ENCODE measurements around the gene GNAZ. TPM values are rescaled to one million over a fixed set of nuclear protein-coding genes. Genes with fewer than 3 reads are reported as not detected.

The GNAZ gene
- total RNA-seq, 1 donor, result 10.0 TPM

- Histone ChIP-seq H3K4me3 (ENCODE audit: low read length) (no peak overlapping the region), H3K9me3 (ENCODE audit: low read depth, low read length) (no peaks in the 10 kb centered on the region), H3K27me3 (ENCODE audit: insufficient read depth, low read length) (no peaks in the 10 kb centered on the region), H3K4me1 (ENCODE audit: insufficient read depth, low read length) (peaks cover 50% of the 10 kb centered on the region)
Measured at GRCh38 chr22:23154461-23154860, 84.1 kb downstream of the GNAZ start.

- Histone ChIP-seq H3K9me3 (ENCODE audit: low read depth, low read length) (no peaks in the 10 kb centered on the region), H3K27me3 (ENCODE audit: insufficient read depth, low read length) (no peaks in the 10 kb centered on the region), H3K4me1 (ENCODE audit: insufficient read depth, low read length) (peaks cover 46% of the 10 kb centered on the region), H3K4me3 (ENCODE audit: low read length) (no peak overlapping the region)
Measured at GRCh38 chr22:23155143-23155542, 84.8 kb downstream of the GNAZ start.

GRCh38 chr22:23155831-23156230, 85.5 kb downstream of the GNAZ start:
- Histone ChIP-seq H3K4me3 (ENCODE audit: low read length) (no peak overlapping the region), H3K4me1 (ENCODE audit: insufficient read depth, low read length) (peaks cover 42% of the 10 kb centered on the region), H3K27me3 (ENCODE audit: insufficient read depth, low read length) (no peaks in the 10 kb centered on the region), H3K9me3 (ENCODE audit: low read depth, low read length) (no peaks in the 10 kb centered on the region)

- Histone ChIP-seq H3K4me1 (ENCODE audit: insufficient read depth, low read length) (peaks cover 39% of the 10 kb centered on the region), H3K4me3 (ENCODE audit: low read length) (no peak overlapping the region), H3K9me3 (ENCODE audit: low read depth, low read length) (no peaks in the 10 kb centered on the region), H3K27me3 (ENCODE audit: insufficient read depth, low read length) (no peaks in the 10 kb centered on the region)
Measured at GRCh38 chr22:23156286-23156685, 86.0 kb downstream of the GNAZ start.

GRCh38 chr22:23157560-23158515, 87.5 kb downstream of the GNAZ start:
- Histone ChIP-seq H3K27me3 (ENCODE audit: insufficient read depth, low read length) (no peaks in the 10 kb centered on the region), H3K4me3 (ENCODE audit: low read length) (no peak overlapping the region), H3K4me1 (ENCODE audit: insufficient read depth, low read length) (peaks cover 29% of the 10 kb centered on the region), H3K9me3 (ENCODE audit: low read depth, low read length) (no peaks in the 10 kb centered on the region)

GRCh38 chr22:23158516-23159290, 88.4 kb downstream of the GNAZ start:
- no peaks in the 10 kb centered on the region for H3K9me3 ChIP-seq (ENCODE audit: low read depth, low read length)
- H3K4me1 ChIP-seq (ENCODE audit: insufficient read depth, low read length), result peaks cover 20% of the 10 kb centered on the region
- H3K27me3 ChIP-seq (ENCODE audit: insufficient read depth, low read length), result no peaks in the 10 kb centered on the region
- H3K4me3 ChIP-seq (ENCODE audit: low read length), result no peak overlapping the region

GRCh38 chr22:23159291-23159630, 88.9 kb downstream of the GNAZ start:
- Histone ChIP-seq H3K4me1 (ENCODE audit: insufficient read depth, low read length) (peaks cover 15% of the 10 kb centered on the region), H3K27me3 (ENCODE audit: insufficient read depth, low read length) (no peaks in the 10 kb centered on the region), H3K9me3 (ENCODE audit: low read depth, low read length) (no peaks in the 10 kb centered on the region), H3K4me3 (ENCODE audit: low read length) (no peak overlapping the region)

GRCh38 chr22:23161029-23161428, 90.7 kb downstream of the GNAZ start:
- H3K27me3 ChIP-seq (ENCODE audit: insufficient read depth, low read length), result no peaks in the 10 kb centered on the region
- no peak overlapping the region for H3K4me3 ChIP-seq (ENCODE audit: low read length)
- no peaks in the 10 kb centered on the region for H3K9me3 ChIP-seq (ENCODE audit: low read depth, low read length)
- peaks cover 14% of the 10 kb centered on the region for H3K4me1 ChIP-seq (ENCODE audit: insufficient read depth, low read length)

GRCh38 chr22:23161574-23161973, 91.3 kb downstream of the GNAZ start:
- Histone ChIP-seq H3K4me3 (ENCODE audit: low read length) (no peak overlapping the region), H3K9me3 (ENCODE audit: low read depth, low read length) (no peaks in the 10 kb centered on the region), H3K27me3 (ENCODE audit: insufficient read depth, low read length) (no peaks in the 10 kb centered on the region), H3K4me1 (ENCODE audit: insufficient read depth, low read length) (peaks cover 14% of the 10 kb centered on the region)

GRCh38 chr22:23163665-23164064, 93.3 kb downstream of the GNAZ start:
- H3K4me1 ChIP-seq (ENCODE audit: insufficient read depth, low read length), result peaks cover 8% of the 10 kb centered on the region
- H3K27me3 ChIP-seq (ENCODE audit: insufficient read depth, low read length), result no peaks in the 10 kb centered on the region
- H3K9me3 ChIP-seq (ENCODE audit: low read depth, low read length), result no peaks in the 10 kb centered on the region
- H3K4me3 ChIP-seq (ENCODE audit: low read length), result no peak overlapping the region

GRCh38 chr22:23164091-23164490, 93.8 kb downstream of the GNAZ start:
- no peak overlapping the region for H3K4me3 ChIP-seq (ENCODE audit: low read length)
- no peaks in the 10 kb centered on the region for H3K27me3 ChIP-seq (ENCODE audit: insufficient read depth, low read length)
- no peaks in the 10 kb centered on the region for H3K9me3 ChIP-seq (ENCODE audit: low read depth, low read length)
- peaks cover 4% of the 10 kb centered on the region for H3K4me1 ChIP-seq (ENCODE audit: insufficient read depth, low read length)

- Histone ChIP-seq H3K4me3 (ENCODE audit: low read length) (no peak overlapping the region), H3K27me3 (ENCODE audit: insufficient read depth, low read length) (no peaks in the 10 kb centered on the region), H3K4me1 (ENCODE audit: insufficient read depth, low read length) (no peaks in the 10 kb centered on the region), H3K9me3 (ENCODE audit: low read depth, low read length) (no peaks in the 10 kb centered on the region)
Measured at GRCh38 chr22:23166042-23166831, 95.9 kb downstream of the GNAZ start.

GRCh38 chr22:23166841-23167616, 96.7 kb downstream of the GNAZ start:
- H3K27me3 ChIP-seq (ENCODE audit: insufficient read depth, low read length), result no peaks in the 10 kb centered on the region
- H3K9me3 ChIP-seq (ENCODE audit: low read depth, low read length), result no peaks in the 10 kb centered on the region
- no peak overlapping the region for H3K4me3 ChIP-seq (ENCODE audit: low read length)
- H3K4me1 ChIP-seq (ENCODE audit: insufficient read depth, low read length), result no peaks in the 10 kb centered on the region

- Histone ChIP-seq H3K4me3 (ENCODE audit: low read length) (no peak overlapping the region), H3K27me3 (ENCODE audit: insufficient read depth, low read length) (no peaks in the 10 kb centered on the region), H3K9me3 (ENCODE audit: low read depth, low read length) (no peaks in the 10 kb centered on the region), H3K4me1 (ENCODE audit: insufficient read depth, low read length) (no peaks in the 10 kb centered on the region)
Measured at GRCh38 chr22:23168391-23169042, 98.2 kb downstream of the GNAZ start.
